Choroid plexus epithelial cell (primary cell): ENCODE data around the gene TUBA3C.

Experiments
- DNase-seq: peaks from one replicate; pipeline ENCODE4 v3.0.0-alpha.2; 2010; ENCODE audit warnings: low read depth
- H3K4me3 ChIP-seq: 2 replicates; pipeline ENCODE4 v1.5.1; 2011; ENCODE audit warnings: low read depth, mild to moderate bottlenecking, control low read depth, low read length, moderate library complexity
- TF ChIP-seq, protein P1 (sequence below): conservative IDR thresholded peaks from 2 replicates; pipeline ENCODE4 v1.5.1; 2011; ENCODE audit warnings: low read depth, mild to moderate bottlenecking, control low read depth, inconsistent platforms, low read length, moderate library complexity

Gene TUBA3C

DNA sequence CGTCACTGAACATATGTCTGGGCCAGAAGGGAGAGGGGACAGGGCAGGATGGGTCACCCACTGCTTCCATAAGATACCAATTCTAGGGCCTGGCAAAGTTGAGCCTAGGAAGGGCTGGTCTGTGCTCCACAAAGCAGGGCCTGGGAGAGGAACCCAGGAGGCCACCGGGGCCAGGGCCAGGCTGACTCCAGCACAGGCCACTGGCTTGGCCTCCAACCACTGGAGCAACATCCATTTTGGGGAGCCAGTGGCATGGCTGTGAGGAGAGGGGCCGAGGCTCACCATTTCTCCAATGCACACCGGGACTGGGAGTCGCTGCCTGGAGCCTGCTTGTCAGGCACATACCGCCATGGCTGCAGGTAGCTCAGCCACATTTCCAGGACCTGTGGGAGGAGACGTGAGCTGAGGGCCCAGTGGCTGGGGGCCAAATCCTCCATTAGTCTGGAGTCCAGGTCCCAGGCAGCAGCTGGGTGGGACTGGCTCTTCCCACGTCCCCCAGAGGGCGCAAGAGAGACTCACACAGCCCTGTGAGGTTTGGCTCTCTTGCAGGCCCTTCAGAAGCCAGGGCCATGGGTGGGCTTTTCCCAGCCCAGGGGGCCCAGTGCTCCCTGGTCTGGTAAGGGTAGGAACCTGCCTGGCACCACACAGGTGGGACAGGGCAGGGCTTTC, 27.7 kb downstream of the TUBA3C start:
- DNase-seq: no peak
- TF ChIP-seq, protein P1, sequence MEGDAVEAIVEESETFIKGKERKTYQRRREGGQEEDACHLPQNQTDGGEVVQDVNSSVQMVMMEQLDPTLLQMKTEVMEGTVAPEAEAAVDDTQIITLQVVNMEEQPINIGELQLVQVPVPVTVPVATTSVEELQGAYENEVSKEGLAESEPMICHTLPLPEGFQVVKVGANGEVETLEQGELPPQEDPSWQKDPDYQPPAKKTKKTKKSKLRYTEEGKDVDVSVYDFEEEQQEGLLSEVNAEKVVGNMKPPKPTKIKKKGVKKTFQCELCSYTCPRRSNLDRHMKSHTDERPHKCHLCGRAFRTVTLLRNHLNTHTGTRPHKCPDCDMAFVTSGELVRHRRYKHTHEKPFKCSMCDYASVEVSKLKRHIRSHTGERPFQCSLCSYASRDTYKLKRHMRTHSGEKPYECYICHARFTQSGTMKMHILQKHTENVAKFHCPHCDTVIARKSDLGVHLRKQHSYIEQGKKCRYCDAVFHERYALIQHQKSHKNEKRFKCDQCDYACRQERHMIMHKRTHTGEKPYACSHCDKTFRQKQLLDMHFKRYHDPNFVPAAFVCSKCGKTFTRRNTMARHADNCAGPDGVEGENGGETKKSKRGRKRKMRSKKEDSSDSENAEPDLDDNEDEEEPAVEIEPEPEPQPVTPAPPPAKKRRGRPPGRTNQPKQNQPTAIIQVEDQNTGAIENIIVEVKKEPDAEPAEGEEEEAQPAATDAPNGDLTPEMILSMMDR: no peak
- H3K4me3 ChIP-seq: no peak overlapping the region

DNA sequence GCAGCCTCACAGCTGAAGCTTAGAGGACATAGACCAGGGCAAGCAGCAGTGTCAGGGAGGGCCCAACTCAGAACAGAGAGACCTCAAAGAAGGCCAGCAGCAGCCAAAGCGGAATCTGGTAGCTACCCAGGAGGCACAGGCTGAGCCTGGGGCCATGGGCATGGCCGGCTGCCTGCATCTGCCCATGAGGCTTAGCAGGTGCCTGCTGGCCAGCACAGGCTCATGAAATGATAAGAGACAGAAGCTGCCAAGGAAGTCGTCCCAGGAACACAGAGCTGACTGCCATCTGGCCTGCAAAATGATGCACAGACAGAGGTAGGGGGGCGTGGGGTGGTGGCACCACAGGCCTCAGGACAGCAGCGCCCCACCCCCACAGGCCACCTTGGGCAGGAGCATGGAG, 29.2 kb downstream of the TUBA3C start:
- no peak overlapping the region for H3K4me3 ChIP-seq
- TF ChIP-seq, protein P1: no peak
- DNase-seq: no peak

DNA sequence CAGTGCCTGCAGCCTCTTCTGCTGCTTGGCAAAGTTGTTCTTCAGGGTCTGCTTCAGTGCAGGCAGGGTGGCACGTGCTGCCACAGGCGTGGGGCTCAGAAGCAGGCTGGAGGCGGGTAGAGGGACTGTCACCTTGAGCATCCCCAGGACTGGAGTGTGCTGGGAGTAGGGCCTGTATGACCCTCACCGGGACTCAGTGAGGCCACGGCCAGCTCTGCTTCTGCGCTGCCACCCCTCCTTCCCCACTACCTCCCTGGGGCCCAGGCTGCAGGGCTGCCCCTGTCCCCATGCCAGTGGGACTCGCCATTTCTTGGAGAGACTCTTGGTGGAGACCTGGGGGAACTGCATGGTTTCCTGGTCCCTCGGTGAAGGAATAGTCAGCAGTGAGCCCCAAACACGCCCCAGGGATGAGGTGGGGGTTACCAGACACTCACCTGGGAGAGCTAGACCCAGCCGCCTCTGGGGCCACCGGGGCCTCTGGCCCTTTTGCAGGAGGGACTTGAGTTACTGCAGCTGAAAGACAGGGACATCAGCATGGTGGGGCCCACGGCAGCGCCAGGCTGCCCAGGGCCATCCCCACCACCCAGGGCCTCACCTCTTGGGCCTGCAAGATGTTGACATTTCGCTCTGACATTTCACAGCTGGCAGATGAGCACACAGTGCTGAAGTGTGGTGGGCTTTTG, 29.9 kb downstream of the TUBA3C start:
- DNase-seq: no peak
- no peak overlapping the region for H3K4me3 ChIP-seq
- TF ChIP-seq, protein P1: no peak

DNA sequence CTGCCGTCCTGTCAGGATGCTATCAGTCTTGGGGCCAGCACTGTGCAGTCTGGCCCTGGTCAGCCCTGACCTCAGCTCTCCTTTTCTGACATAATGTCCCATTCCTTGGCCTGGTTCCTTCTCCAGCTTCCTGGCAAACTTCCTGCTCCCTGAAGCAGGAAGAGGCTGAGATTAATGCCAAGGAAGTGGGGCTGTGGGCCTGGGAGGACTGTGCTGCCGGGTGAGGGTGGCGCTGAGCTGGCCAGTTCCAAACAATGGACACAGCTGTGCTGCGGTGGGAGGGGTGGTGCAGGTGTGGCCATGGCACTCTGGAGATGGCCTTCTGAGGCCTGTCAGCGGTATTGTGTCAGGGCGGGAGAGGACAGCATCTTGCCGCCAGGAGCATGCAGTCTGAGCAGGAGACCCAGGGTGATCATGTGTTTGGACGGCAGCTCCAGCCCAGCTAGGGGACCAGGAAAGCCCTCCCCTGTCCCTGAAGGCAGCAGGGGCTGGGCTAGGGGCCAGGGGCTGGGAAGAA, 30.9 kb downstream of the TUBA3C start:
- TF ChIP-seq, protein P1: no peak
- H3K4me3 ChIP-seq: no peak overlapping the region
- DNase-seq: no peak

DNA sequence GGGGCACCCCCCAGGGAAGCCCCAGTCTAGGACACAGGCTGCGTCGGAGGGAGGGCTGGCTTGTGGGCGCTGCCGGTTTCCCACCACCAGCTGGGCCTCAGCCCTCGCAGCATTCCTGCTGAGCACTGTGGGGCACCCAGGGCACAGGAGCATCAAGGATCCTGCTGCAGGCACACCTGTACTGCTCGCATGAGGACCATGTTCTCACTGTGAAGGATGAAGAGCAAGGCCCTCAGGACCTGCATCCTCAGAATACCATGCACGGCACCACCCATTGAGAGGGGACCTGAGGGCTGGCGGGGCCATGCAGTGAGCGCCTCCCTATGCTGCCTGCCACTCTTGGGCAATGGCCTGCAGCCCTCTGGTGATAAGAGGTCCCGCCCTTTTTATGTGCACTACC, 31.4 kb downstream of the TUBA3C start:
- TF ChIP-seq, protein P1: no peak
- DNase-seq: no peak
- no peak overlapping the region for H3K4me3 ChIP-seq

GRCh38 chr13:19148561-19148960, 33.1 kb downstream of the TUBA3C start:
- TF ChIP-seq, protein P1: no peak
- H3K4me3 ChIP-seq: no peak overlapping the region
- DNase-seq: no peak
